ENCODE data around the gene ILK.

GRCh38 chr11:6563121-6563619 is 40.4 kb upstream of the ILK start:
- TF ChIP-seq EZH2 (IDR thresholded peaks at IDR 0.05) = no peak
- TF ChIP-seq CTCF (IDR thresholded peaks at IDR 0.05 in 2 of 3, conservative IDR thresholded peaks at IDR 0.05 in 1 of 3; ENCODE audit: borderline replicate concordance in 1 of 3, insufficient read depth in 1 of 3, low read depth in 2 of 3, low read length in 2 of 3) = no peak
- TF ChIP-seq POLR2A (IDR thresholded peaks at IDR 0.05; ENCODE audit: borderline replicate concordance, extremely low read depth, insufficient read depth, insufficient read length) = no peak
- TF ChIP-seq ZFX (IDR thresholded peaks at IDR 0.05) = no peak
- TF ChIP-seq ELF1 (IDR thresholded peaks at IDR 0.05; ENCODE audit: borderline replicate concordance, low read depth) = no peak
- no peak for TF ChIP-seq SRF (IDR thresholded peaks at IDR 0.05; ENCODE audit: low read depth)
- TF ChIP-seq POLR2AphosphoS5 (IDR thresholded peaks at IDR 0.05; ENCODE audit: low read depth, low read length) = no peak

All from HCT116 (cell line).